CD8-positive, alpha-beta memory T cell (primary cell): ENCODE results near the gene PRKG1. TPM values are rescaled to one million over a fixed set of nuclear protein-coding genes. Genes with fewer than 3 reads are reported as not detected.
A peak's percentile ranks its signal among the peaks of the same experiment; 100 is the strongest.

Source experiments
- CTCF ChIA-PET: fragments of 350-600 bp; sonication (Branson Sonifier 250); formaldehyde crosslinking; loops from one replicate; lab custom pipeline; 2021; ENCODE audit warnings: antibody characterized with exemption; lab: Charles Lee
- POLR2A ChIA-PET: fragments of 350-600 bp; sonication (Branson Sonifier 250); formaldehyde crosslinking; loops from one replicate; lab custom pipeline; 2021; ENCODE audit warnings: antibody characterized with exemption; lab: Charles Lee
- DNase-seq, 5 donors: peaks; one replicate each; pipeline versions ENCODE4 v3.0.0 to v3.0.0-alpha.2; 2020 to 2022; ENCODE audit warnings: mixed read lengths in 1 of 5
- H3K27ac ChIP-seq: one replicate; pipeline ENCODE4 v1.7.0; 2013; ENCODE audit warnings: low read depth, mild to moderate bottlenecking, low read length, moderate library complexity
- H3K27me3 ChIP-seq: 2 replicates; pipeline ENCODE4 v1.7.0; 2013; ENCODE audit warnings: low read length, mild to moderate bottlenecking; ENCODE audit not compliant: insufficient read depth, poor library complexity, severe bottlenecking
- H3K36me3 ChIP-seq: 2 replicates; pipeline ENCODE4 v1.7.0; 2013; ENCODE audit warnings: mild to moderate bottlenecking, low read length, moderate library complexity; ENCODE audit not compliant: insufficient read depth
- H3K4me1 ChIP-seq: 2 replicates; pipeline ENCODE4 v1.7.0; 2013; ENCODE audit warnings: mild to moderate bottlenecking, low read length, moderate library complexity; ENCODE audit not compliant: insufficient read depth
- H3K4me3 ChIP-seq: 2 replicates; pipeline ENCODE4 v1.7.0; 2013; ENCODE audit warnings: mild to moderate bottlenecking, low read length
- H3K9me3 ChIP-seq: 2 replicates; pipeline ENCODE4 v1.7.0; 2013; ENCODE audit warnings: mild to moderate bottlenecking, low read length
- H3K27ac Mint-ChIP-seq, 8 donors: one replicate each; pipeline ENCODE4 v1.8.0; 2020 to 2021; ENCODE audit warnings: mixed read lengths in 8 of 8, mild to moderate bottlenecking in 6 of 8, inconsistent platforms in 3 of 8, moderate library complexity in 3 of 8
- H3K27me3 Mint-ChIP-seq, 2 donors: one replicate each; pipeline ENCODE4 v1.8.0; 2020 to 2021; ENCODE audit warnings: mixed read lengths in 2 of 2, mild to moderate bottlenecking in 1 of 2, moderate library complexity in 1 of 2
- H3K36me3 Mint-ChIP-seq, 3 donors: one replicate each; pipeline ENCODE4 v1.8.0; 2020 to 2021; ENCODE audit warnings: mixed read lengths in 3 of 3, inconsistent platforms in 1 of 3, mild to moderate bottlenecking in 1 of 3
- H3K4me1 Mint-ChIP-seq, 3 donors: one replicate each; pipeline ENCODE4 v1.8.0; 2020 to 2021; ENCODE audit warnings: mixed read lengths in 3 of 3, inconsistent platforms in 1 of 3, mild to moderate bottlenecking in 1 of 3
- H3K4me3 Mint-ChIP-seq, 7 donors: one replicate each; pipeline ENCODE4 v1.8.0; 2020 to 2021; ENCODE audit warnings: mixed read lengths in 7 of 7, mild to moderate bottlenecking in 6 of 7, moderate library complexity in 4 of 7, inconsistent platforms in 2 of 7
- H3K9me3 Mint-ChIP-seq, 5 donors: one replicate each; pipeline ENCODE4 v1.8.0; 2020 to 2022; ENCODE audit warnings: mixed read lengths in 5 of 5, mild to moderate bottlenecking in 3 of 5, moderate library complexity in 2 of 5, inconsistent platforms in 1 of 5
- polyA plus RNA-seq: library from polyadenylated mRNA; unstranded; fragments of 300-500 nt; fragmentation: Illumina TruSeq; gene quantifications from one replicate; pipeline ENCODE4 v1.2.3, GENCODE V29; 2021
- total RNA-seq, 2 experiments: library from RNA; stranded (reverse); gene quantifications; one replicate each; pipeline ENCODE4 v1.2.3, GENCODE V29; 2021

Gene PRKG1
- total and polyA plus RNA-seq, 3 experiments from 2014 or later, result not detected

DNA sequence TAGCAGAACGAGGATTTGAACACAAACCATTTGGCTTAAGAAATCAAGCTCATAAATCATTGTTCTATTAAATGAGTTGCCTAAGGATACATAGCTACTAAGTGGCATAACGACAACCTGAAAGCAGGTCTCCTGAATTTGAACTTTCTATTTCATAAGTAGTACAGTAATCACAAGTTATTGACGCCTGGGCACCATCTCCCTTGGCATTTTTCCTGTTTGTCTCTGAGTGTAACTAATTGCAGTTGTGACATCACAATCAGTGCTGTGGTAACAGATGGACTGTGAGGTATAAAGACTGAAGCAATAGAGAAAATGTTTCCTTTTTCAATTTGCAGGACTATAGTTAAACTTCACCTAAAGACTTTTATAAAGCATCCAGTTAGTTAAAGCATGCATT lies 631.5 kb downstream of the PRKG1 start:
- H3K27me3 ChIP-seq, result no peaks in the 10 kb centered on the region
- Mint-ChIP-seq H3K9me3 (no peaks in the 10 kb centered on the region), H3K4me3 (no peak overlapping the region), H3K27ac (no peak overlapping the region), H3K36me3 (no peaks in the 10 kb centered on the region), H3K4me1 (peaks cover 13 to 32% (median 26%) of the 10 kb centered on the region in 3 donors), H3K27me3 (peaks cover 0 to 5% of the 10 kb centered on the region in 2 donors)
- no peaks in the 10 kb centered on the region for H3K9me3 ChIP-seq
- ChIA-PET POLR2A (no interaction called here), CTCF (no interaction called here)
- H3K4me1 ChIP-seq, result peaks cover 18% of the 10 kb centered on the region
- DNase-seq, result no peak
- H3K4me3 ChIP-seq, result no peak overlapping the region
- H3K27ac ChIP-seq, result no peak overlapping the region
- no peaks in the 10 kb centered on the region for H3K36me3 ChIP-seq

DNA sequence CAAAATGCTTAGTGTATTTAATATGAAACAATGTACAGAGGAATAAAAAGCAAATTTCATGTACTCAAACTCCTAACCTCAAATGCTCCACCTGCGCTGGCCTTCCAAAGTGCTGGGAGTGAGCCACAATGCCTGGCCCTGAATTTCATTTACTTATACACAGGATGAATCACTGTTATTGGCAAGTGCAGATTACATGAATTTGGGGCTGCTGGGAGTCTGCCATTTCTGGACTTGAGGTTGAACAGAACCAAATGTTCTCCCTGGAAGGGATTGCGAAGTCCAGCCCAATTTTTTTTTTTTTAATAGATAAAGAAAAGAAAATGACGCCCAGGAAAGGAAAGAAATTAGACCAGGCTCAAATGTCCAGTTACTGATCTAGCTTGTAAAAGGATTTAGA lies 631.9 kb downstream of the PRKG1 start:
- peaks cover 0 to 5% of the 10 kb centered on the region in 2 donors for H3K27me3 Mint-ChIP-seq
- no peaks in the 10 kb centered on the region for H3K36me3 Mint-ChIP-seq
- Histone ChIP-seq H3K9me3 (no peaks in the 10 kb centered on the region), H3K27ac (no peak overlapping the region), H3K27me3 (no peaks in the 10 kb centered on the region), H3K4me1 (peaks cover 18% of the 10 kb centered on the region), H3K36me3 (no peaks in the 10 kb centered on the region), H3K4me3 (no peak overlapping the region)
- POLR2A ChIA-PET, result no interaction called here
- H3K9me3 Mint-ChIP-seq, result no peaks in the 10 kb centered on the region
- no peak for DNase-seq
- no peak overlapping the region for H3K4me3 Mint-ChIP-seq
- CTCF ChIA-PET, result no interaction called here
- no peak overlapping the region for H3K27ac Mint-ChIP-seq
- H3K4me1 Mint-ChIP-seq, result peaks cover 13 to 32% (median 26%) of the 10 kb centered on the region in 3 donors

DNA sequence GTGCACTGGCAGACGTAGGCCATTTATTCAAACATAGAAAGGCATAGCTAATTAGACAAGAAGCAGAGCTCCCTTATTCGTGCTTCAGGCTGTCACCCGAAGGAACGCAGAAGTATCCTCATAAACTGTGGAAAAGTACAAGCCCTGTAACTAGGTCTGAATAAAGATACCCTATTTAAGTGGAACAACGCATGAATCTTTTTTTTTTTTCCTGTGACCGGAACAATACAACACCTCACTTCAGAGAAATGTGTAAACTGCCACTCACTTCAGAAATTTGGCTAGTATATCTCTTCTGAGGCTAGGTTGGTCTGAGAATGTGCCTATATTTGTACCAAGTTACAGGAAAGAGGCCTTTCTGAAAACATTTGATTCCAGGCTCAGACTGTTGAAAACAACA lies 633.1 kb downstream of the PRKG1 start:
- H3K27me3 Mint-ChIP-seq, result peaks cover 0 to 5% of the 10 kb centered on the region in 2 donors
- peak overlapping the region; percentile 7 to 97 (median 43) for H3K27ac Mint-ChIP-seq
- H3K4me1 Mint-ChIP-seq, result peaks cover 13 to 32% (median 26%) of the 10 kb centered on the region in 3 donors
- H3K9me3 Mint-ChIP-seq, result no peaks in the 10 kb centered on the region
- no peak overlapping the region for H3K27ac ChIP-seq
- CTCF ChIA-PET, result interaction anchor here (1.3 kb wide), 1 partner anchor 1071 kb away, joined by 3 read pairs; no protein-coding TSS in a partner anchor
- no peak overlapping the region for H3K4me3 Mint-ChIP-seq
- peaks cover 18% of the 10 kb centered on the region for H3K4me1 ChIP-seq
- no peaks in the 10 kb centered on the region for H3K36me3 ChIP-seq
- H3K36me3 Mint-ChIP-seq, result no peaks in the 10 kb centered on the region
- no peaks in the 10 kb centered on the region for H3K9me3 ChIP-seq
- POLR2A ChIA-PET, result no interaction called here
- H3K4me3 ChIP-seq, result no peak overlapping the region
- no peaks in the 10 kb centered on the region for H3K27me3 ChIP-seq
- no peak for DNase-seq

DNA sequence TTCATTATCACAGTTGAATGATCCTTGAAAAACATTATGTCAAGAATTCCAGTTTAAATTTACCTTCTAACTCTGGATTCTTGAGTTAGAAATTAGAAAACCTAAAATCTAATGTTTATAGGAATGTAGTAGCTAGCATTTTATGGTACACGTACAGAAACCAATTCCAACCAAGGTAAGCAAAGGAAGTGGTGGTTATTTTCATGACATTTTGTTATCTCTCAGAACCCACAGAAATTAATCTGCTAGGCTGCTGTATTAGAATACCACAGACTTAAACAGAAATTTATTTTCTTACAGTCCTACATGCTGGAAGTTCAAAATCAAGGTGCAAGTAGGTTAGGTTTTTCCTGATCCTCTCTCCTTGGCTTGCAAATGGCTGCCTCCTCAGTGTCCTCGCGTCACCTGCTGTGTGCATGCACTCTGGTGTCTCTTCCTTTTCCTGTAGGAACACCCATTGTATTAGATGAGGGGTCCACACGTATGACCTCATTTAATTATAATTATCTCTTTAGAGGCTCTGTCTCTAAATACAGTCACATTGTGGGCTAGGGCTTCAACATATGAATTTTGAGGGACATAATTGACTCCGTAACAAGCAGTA lies 633.6 kb downstream of the PRKG1 start:
- no peak overlapping the region for H3K27ac ChIP-seq
- H3K27ac Mint-ChIP-seq, result peak overlapping the region in 6 of 8 donors; percentile 8 to 97 (median 30)
- ChIA-PET CTCF (interaction anchor here (1.3 kb wide), 1 partner anchor 1071 kb away, joined by 3 read pairs; no protein-coding TSS in a partner anchor), POLR2A (no interaction called here)
- DNase-seq, result no peak
- H3K27me3 ChIP-seq, result no peaks in the 10 kb centered on the region
- H3K9me3 Mint-ChIP-seq, result no peaks in the 10 kb centered on the region
- H3K4me3 ChIP-seq, result no peak overlapping the region
- peaks cover 0 to 5% of the 10 kb centered on the region in 2 donors for H3K27me3 Mint-ChIP-seq
- H3K4me3 Mint-ChIP-seq, result peak overlapping the region in 2 of 7 donors; percentile 21 to 36
- H3K36me3 Mint-ChIP-seq, result no peaks in the 10 kb centered on the region
- no peaks in the 10 kb centered on the region for H3K9me3 ChIP-seq
- no peaks in the 10 kb centered on the region for H3K36me3 ChIP-seq
- peaks cover 13 to 32% (median 26%) of the 10 kb centered on the region in 3 donors for H3K4me1 Mint-ChIP-seq
- H3K4me1 ChIP-seq, result peaks cover 18% of the 10 kb centered on the region

DNA sequence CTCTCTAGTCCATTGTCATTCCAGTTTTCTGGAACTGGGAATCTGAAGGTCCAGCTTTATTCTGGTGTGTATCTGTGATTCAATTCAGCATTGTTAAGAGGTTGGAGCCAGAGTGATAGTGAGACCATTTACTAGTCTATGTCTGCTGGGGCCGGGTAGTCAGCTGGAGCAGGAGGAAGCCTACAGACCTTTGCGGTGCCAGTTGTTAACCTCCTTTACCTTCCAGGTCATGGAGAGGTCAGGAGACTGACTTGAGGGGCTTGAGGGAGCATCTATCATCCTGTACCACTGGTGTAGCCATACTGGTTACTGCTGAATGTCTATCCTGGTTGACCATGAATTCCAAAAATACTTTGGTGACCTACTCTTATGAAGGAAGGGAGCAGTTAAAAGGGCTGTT lies 634.3 kb downstream of the PRKG1 start:
- POLR2A ChIA-PET, result interaction anchor here (0.5 kb wide), 2 partner anchors 8 to 18 kb away, joined by 3 to 4 read pairs; no protein-coding TSS in a partner anchor
- Histone ChIP-seq H3K4me1 (peaks cover 18% of the 10 kb centered on the region), H3K36me3 (no peaks in the 10 kb centered on the region), H3K27ac (no peak overlapping the region), H3K27me3 (no peaks in the 10 kb centered on the region), H3K9me3 (no peaks in the 10 kb centered on the region), H3K4me3 (no peak overlapping the region)
- CTCF ChIA-PET, result no interaction called here
- H3K9me3 Mint-ChIP-seq, result no peaks in the 10 kb centered on the region
- H3K4me1 Mint-ChIP-seq, result peaks cover 13 to 32% (median 26%) of the 10 kb centered on the region in 3 donors
- peaks cover 0 to 5% of the 10 kb centered on the region in 2 donors for H3K27me3 Mint-ChIP-seq
- DNase-seq, result no peak
- peak overlapping the region in 4 of 7 donors; percentile 13 to 53 (median 33) for H3K4me3 Mint-ChIP-seq
- peak overlapping the region in 7 of 8 donors; percentile 8 to 97 (median 57) for H3K27ac Mint-ChIP-seq
- no peaks in the 10 kb centered on the region for H3K36me3 Mint-ChIP-seq

DNA sequence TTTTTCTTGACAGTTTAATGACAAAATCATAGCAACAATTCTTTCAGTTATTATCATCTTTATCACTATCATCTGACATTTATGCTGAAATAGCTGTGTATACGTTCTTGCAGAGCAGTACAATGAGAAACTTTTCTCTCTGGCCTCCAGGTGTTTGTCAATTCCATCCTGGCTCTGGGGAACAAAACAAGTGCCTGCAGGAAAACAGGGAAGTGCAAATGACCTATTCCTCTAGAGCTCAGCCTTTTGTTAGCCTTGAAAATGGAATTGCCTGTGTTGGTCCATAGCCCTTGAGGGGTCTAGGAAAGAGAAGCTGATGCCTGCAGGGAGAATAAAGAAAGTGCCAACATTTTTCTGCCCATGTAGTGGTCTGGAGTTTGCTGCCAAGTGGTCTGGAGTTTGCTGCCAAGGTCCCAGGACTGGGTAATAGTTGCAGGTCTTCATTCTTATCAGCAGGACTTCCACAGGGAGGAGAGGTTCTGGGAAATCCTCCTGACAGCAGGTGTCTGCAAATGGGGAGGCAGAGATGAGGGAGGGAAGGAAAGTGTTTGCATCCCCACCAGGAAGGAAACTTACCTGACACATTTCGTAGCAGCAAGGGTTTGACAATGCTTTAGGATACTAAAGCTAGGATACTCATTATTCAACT lies 635.2 kb downstream of the PRKG1 start:
- Mint-ChIP-seq H3K36me3 (no peaks in the 10 kb centered on the region), H3K9me3 (no peaks in the 10 kb centered on the region), H3K4me1 (peaks cover 13 to 32% (median 26%) of the 10 kb centered on the region in 3 donors), H3K4me3 (peak overlapping the region in 1 of 7 donors; percentile 2), H3K27ac (peak overlapping the region in 1 of 8 donors; percentile 23), H3K27me3 (peaks cover 3 to 4% of the 10 kb centered on the region in 2 donors)
- Histone ChIP-seq H3K27ac (no peak overlapping the region), H3K27me3 (no peaks in the 10 kb centered on the region), H3K4me3 (no peak overlapping the region), H3K4me1 (peaks cover 18% of the 10 kb centered on the region), H3K9me3 (no peaks in the 10 kb centered on the region), H3K36me3 (no peaks in the 10 kb centered on the region)
- POLR2A ChIA-PET, result interaction anchor here (0.5 kb wide), 1 partner anchor 9 kb away, joined by 3 read pairs; no protein-coding TSS in a partner anchor
- CTCF ChIA-PET, result no interaction called here
- no peak for DNase-seq

DNA sequence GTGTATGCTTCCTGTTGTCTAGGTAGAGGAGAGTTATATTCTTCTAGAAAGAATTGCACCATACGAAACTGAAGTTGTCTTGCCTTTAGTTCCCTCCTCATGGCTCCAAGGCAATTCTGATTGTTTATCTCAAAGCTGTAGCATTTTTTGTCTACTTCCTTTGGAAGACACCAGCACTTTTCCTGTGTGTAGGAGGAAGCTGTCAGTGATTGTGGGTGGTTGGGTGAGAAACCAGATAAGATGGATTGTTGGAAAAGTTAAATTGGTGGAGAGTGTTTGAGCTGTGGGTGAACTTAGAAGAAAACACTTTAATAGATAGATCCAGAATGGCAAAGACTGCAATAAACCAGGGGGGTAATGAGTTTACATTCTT lies 637.2 kb downstream of the PRKG1 start:
- Mint-ChIP-seq H3K4me1 (peaks cover 13 to 32% (median 26%) of the 10 kb centered on the region in 3 donors), H3K27me3 (peaks cover 3 to 18% of the 10 kb centered on the region in 2 donors), H3K36me3 (no peaks in the 10 kb centered on the region), H3K9me3 (no peaks in the 10 kb centered on the region), H3K4me3 (no peak overlapping the region), H3K27ac (no peak overlapping the region)
- Histone ChIP-seq H3K4me1 (peaks cover 18% of the 10 kb centered on the region), H3K9me3 (no peaks in the 10 kb centered on the region), H3K27ac (no peak overlapping the region), H3K27me3 (no peaks in the 10 kb centered on the region), H3K4me3 (no peak overlapping the region), H3K36me3 (no peaks in the 10 kb centered on the region)
- no peak for DNase-seq
- ChIA-PET CTCF (no interaction called here), POLR2A (no interaction called here)

DNA sequence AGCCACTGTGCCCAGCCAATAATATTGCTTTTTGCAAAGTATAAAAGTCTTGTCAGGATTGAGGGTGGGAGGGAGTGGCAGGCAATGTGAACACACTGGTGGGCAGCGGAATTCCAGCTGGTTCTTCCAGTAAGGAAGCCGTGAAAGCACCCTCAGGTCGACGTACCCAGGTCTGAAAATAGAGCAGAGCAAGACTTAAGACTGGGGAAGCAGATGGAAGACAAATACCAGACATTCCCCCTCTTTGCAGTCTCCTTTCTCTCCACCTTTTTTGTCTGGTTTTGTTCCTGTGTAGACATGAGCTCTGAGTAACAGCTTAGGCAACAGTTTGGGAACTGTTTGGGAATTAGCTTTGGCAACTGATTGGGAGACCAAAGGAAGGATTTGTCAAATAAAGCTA lies 642.7 kb downstream of the PRKG1 start:
- no peaks in the 10 kb centered on the region for H3K4me1 ChIP-seq
- H3K4me1 Mint-ChIP-seq, result no peaks in the 10 kb centered on the region
- CTCF ChIA-PET, result no interaction called here
- no peak overlapping the region for H3K27ac ChIP-seq
- no peaks in the 10 kb centered on the region for H3K36me3 ChIP-seq
- no peak for DNase-seq
- no peak overlapping the region for H3K4me3 ChIP-seq
- no peak overlapping the region for H3K4me3 Mint-ChIP-seq
- H3K27me3 ChIP-seq, result no peaks in the 10 kb centered on the region
- peaks cover 13 to 33% of the 10 kb centered on the region in 2 donors for H3K27me3 Mint-ChIP-seq
- no peaks in the 10 kb centered on the region for H3K9me3 Mint-ChIP-seq
- POLR2A ChIA-PET, result no interaction called here
- H3K27ac Mint-ChIP-seq, result no peak overlapping the region
- no peaks in the 10 kb centered on the region for H3K9me3 ChIP-seq
- H3K36me3 Mint-ChIP-seq, result no peaks in the 10 kb centered on the region
